DMS114 treated with DMSO at 0.1 percent for 48 hours (cell line): Measurements from ENCODE around the gene EZH2.

ENCODE experiments used
- DNase-seq: peaks from one replicate; lab custom pipeline; 2025; ENCODE audit not compliant: unreplicated experiment; lab: John Stamatoyannopoulos, UW

The EZH2 gene

GRCh38 chr7:148884049-148884298 is at the start of gene EZH2:
Gene EZH2, minus strand, starts transcription at chr7:148884291. Its CDS starts 36,993 bp downstream, at chr7:148847298.
- no peak for DNase-seq

GRCh38 chr7:148931470-148931869 is 47.4 kb upstream of the EZH2 start:
- no peak for DNase-seq

GRCh38 chr7:148930335-148930734 is 46.2 kb upstream of the EZH2 start:
- DNase-seq, result no peak

GRCh38 chr7:148929176-148929575 is 45.1 kb upstream of the EZH2 start:
- no peak for DNase-seq

- DNase-seq, result no peak
Measured at GRCh38 chr7:148927123-148928045, 43.3 kb upstream of the EZH2 start.

GRCh38 chr7:148925836-148926235 is 41.7 kb upstream of the EZH2 start:
- DNase-seq, result no peak

- no peak for DNase-seq
Measured at GRCh38 chr7:148924011-148924410, 39.9 kb upstream of the EZH2 start.

GRCh38 chr7:148921806-148922205 is 37.7 kb upstream of the EZH2 start:
- DNase-seq, result no peak

- no peak for DNase-seq
Measured at GRCh38 chr7:148921189-148921588, 37.1 kb upstream of the EZH2 start.

- DNase-seq, result no peak
Measured at GRCh38 chr7:148919859-148920258, 35.8 kb upstream of the EZH2 start.

GRCh38 chr7:148918058-148918596 is 34.0 kb upstream of the EZH2 start:
- DNase-seq, result no peak

- DNase-seq, result no peak
Measured at GRCh38 chr7:148916186-148916585, 32.1 kb upstream of the EZH2 start.

GRCh38 chr7:148915211-148915610 is 31.1 kb upstream of the EZH2 start:
- no peak for DNase-seq

- no peak for DNase-seq
Measured at GRCh38 chr7:148914208-148914777, 30.2 kb upstream of the EZH2 start.

GRCh38 chr7:148912758-148913541 is 28.9 kb upstream of the EZH2 start:
- DNase-seq, result no peak

GRCh38 chr7:148912151-148912550 is 28.1 kb upstream of the EZH2 start:
- DNase-seq, result no peak

- DNase-seq, result no peak
Measured at GRCh38 chr7:148911626-148912025, 27.5 kb upstream of the EZH2 start.

- DNase-seq, result no peak
Measured at GRCh38 chr7:148909568-148909967, 25.5 kb upstream of the EZH2 start.

- DNase-seq, result no peak
Measured at GRCh38 chr7:148906707-148907498, 22.8 kb upstream of the EZH2 start.

- DNase-seq, result no peak
Measured at GRCh38 chr7:148905093-148905666, 21.1 kb upstream of the EZH2 start.

- no peak for DNase-seq
Measured at GRCh38 chr7:148903504-148903903, 19.4 kb upstream of the EZH2 start.
